Cardiac fibroblast (primary cell): ENCODE results near the gene LY9.

Source experiments
- DNase-seq, 2 donors: peaks; one replicate each; pipeline versions ENCODE4 v3.0.0 to v3.0.0-alpha.2; 2010; ENCODE audit warnings: low read depth in 2 of 2
- H3K4me3 ChIP-seq, 2 donors: replicated peaks in 1 of 2; 1 replicate in 1 of 2; 2 replicates in 1 of 2; pipeline ENCODE4 v1.5.1; 2011; ENCODE audit warnings: low read depth in 2 of 2, low read length in 2 of 2, mild to moderate bottlenecking in 2 of 2, moderate library complexity in 1 of 2
- TF ChIP-seq, protein P1 (sequence below): IDR thresholded peaks from one replicate; pipeline ENCODE4 v1.5.1; 2011; ENCODE audit warnings: low read depth, mild to moderate bottlenecking, low read length, inconsistent platforms

LY9 gene

DNA sequence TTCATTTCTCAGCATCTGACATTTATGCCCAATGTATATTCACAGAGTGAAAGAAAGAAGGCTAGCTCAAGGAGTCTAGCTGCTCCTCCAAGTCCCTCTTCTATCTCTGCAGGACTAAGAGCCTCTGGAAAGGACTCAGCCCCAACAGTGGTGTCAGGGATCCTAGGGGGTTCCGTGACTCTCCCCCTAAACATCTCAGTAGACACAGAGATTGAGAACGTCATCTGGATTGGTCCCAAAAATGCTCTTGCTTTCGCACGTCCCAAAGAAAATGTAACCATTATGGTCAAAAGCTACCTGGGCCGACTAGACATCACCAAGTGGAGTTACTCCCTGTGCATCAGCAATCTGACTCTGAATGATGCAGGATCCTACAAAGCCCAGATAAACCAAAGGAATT, 3.7 kb downstream of the LY9 start:
- H3K4me3 ChIP-seq, result no peak overlapping the region
- DNase-seq, result no peak
- TF ChIP-seq, protein P1, sequence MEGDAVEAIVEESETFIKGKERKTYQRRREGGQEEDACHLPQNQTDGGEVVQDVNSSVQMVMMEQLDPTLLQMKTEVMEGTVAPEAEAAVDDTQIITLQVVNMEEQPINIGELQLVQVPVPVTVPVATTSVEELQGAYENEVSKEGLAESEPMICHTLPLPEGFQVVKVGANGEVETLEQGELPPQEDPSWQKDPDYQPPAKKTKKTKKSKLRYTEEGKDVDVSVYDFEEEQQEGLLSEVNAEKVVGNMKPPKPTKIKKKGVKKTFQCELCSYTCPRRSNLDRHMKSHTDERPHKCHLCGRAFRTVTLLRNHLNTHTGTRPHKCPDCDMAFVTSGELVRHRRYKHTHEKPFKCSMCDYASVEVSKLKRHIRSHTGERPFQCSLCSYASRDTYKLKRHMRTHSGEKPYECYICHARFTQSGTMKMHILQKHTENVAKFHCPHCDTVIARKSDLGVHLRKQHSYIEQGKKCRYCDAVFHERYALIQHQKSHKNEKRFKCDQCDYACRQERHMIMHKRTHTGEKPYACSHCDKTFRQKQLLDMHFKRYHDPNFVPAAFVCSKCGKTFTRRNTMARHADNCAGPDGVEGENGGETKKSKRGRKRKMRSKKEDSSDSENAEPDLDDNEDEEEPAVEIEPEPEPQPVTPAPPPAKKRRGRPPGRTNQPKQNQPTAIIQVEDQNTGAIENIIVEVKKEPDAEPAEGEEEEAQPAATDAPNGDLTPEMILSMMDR, result no peak

DNA sequence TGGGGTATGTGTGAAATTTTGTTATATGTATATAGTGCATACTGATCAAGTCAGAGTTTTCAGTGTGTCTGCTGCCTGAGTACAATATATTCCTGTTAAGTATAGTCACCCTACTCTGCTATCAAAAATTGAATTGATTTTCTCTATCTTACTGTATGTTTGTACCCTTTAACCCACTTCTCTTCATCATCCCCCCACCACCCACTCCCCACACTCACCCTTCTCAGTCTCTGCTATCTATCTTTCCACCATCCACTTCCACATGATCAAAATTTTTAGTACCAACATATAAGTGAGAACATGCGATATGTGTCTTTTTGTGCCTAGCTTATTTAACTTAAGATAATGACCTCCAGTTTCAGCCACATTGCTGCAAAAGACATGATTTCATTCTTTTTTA, 4.2 kb downstream of the LY9 start:
- TF ChIP-seq, protein P1, result no peak
- DNase-seq, result no peak
- no peak overlapping the region for H3K4me3 ChIP-seq

- H3K4me3 ChIP-seq, result no peak overlapping the region
- DNase-seq, result no peak
- TF ChIP-seq, protein P1, result no peak
These were observed 4.9 kb downstream of the LY9 start for GRCh38 chr1:160800645-160801408.

- no peak for DNase-seq
- no peak overlapping the region for H3K4me3 ChIP-seq
These were observed 6.0 kb downstream of the LY9 start for GRCh38 chr1:160801836-160802580.

GRCh38 chr1:160806109-160806665, 10.2 kb downstream of the LY9 start:
- TF ChIP-seq, protein P1, result no peak
- DNase-seq, result no peak
- no peak overlapping the region for H3K4me3 ChIP-seq

More at GRCh38 chr1:160801836-160802580, 6.0 kb downstream of the LY9 start:
- TF ChIP-seq, protein P1, result no peak

DNA sequence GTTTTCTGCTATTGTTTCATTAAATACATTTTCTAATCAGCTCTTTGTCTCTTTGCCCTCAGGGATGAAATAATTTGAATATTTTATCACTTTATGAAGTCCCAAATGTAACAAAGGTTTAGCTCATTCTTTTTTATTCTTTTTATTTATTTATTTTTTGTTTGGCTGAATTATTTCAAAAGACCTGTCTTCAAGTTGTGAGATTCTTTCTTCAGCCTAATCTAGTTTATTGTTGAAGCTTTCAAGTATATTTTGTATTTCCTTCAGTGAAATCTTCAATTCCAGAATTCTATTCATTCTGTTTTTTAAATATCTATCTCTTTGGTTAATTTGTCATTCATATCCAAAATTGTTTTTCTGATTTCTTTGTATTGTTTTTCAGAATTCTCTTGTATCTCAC, 10.8 kb downstream of the LY9 start:
- TF ChIP-seq, protein P1, result no peak
- H3K4me3 ChIP-seq, result no peak overlapping the region
- no peak for DNase-seq
